Fibroblast of upper back skin (primary cell): ENCODE measurements around the gene TNFRSF9.
A peak's percentile ranks its signal among the peaks of the same experiment; 100 is the strongest.
"Not testable (repeated sequence)": the region's sequence is repeated elsewhere in the genome, so short reads cannot be mapped to it uniquely, and the experiment has no call there.

Experiments used
- DNase-seq: peaks from one replicate; pipeline ENCODE4 v3.0.0-alpha.2; 2013

Gene TNFRSF9

DNA sequence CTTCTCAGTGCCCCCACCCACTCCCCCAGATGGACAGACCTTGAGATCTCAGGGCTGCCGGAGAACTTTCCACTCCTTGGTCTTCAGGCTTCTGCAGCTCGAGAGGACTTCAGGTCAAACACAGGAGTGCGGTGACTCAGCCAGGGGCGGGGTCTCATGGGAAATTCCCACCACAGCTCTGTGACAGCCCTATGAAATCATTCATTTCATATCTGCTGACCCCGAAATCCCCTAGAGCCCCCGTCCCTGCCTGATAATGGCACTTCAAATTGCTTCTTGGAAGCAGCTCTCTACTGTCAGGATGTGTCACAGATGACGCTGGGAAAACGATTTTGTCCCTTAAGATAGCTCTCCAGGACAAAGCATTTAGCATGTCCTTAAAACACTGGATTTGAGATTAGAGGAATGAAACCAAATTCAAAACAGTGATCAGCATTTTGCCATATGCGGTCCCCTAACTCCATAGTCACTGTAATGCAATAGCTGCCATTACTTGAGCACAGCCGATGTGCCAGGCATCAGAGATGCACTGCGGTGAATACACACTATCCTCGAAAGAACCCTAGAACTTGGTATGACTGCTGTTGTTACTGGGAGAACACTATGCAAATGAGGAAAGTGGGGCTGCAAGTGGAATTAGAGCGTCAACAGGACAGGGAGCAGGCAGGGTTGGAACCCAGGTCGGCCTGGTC, at the start of gene TNFRSF9:
Gene TNFRSF9 (minus strand): TSS at position 95 of the 692 bp plus-strand sequence. CDS start 845 bp downstream, outside the sequence.
- peak; percentile 10 for DNase-seq

DNA sequence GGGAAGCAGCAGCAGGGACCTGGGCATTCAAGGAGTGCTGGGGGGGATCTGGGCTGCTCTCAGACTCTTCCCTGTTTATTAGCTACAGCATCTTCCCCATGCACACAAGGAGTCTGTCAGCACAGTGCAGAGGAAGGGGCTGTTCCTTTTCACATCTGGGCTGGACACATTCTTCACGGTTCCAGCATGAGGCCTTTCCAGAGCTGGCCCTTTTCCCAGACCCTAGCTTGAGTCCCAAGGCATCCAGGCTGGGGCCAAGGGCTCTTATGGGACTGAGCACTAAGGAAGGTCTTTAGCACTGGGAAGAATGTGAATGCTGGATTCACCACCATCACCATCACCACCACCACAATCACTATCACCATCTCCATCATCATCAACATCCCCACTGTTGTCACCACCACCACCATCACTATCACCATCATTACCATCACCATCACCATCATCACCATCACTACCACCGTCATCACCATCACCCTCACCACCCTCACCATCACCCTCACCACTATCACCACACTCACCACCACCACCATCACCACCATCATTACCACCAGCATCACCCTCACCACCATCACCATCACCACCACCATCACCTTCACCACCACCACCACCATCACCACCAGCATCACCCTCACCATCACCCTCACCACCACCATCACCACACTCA, 49.3 kb upstream of the TNFRSF9 start:
- peak; percentile 27 for DNase-seq

DNA sequence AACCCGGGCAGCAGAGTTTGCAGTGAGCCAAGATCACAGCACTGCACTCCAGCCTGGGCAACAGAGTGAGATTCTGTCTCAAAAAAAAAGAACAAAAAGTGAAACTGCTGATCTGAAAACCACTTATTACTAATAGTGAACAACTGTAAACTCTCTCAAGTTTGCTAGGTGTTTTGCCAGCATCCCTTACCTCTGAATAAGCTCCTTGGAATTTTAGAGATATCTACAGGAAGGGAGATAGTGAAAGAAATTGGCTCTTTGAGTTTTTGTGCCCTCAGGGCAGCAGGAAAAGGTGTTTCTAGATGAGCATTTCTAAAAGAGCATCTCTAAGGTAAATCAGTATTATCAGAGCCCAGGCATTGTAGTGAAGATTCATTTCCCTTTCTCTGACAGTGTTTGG, 47.9 kb upstream of the TNFRSF9 start:
- peak; percentile 12 for DNase-seq

DNA sequence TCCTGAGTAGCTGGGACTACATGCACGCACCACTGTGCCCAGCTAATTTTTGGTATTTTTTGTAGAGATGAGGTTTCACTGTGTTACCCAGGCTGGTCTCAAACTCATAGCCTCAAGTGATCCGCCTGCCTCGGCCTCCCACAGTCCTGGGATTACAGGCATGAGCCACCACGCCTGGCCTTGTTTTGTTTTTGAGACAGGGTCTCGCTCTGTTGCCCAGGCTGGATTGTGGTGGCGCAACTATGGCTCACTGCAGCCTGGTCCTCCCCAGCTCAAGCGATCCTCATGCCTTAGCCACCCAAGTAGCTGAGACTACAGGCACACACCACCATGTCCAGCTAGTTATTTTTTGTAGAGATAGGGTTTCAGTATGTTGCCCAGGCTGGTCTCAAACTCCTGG, 46.9 kb upstream of the TNFRSF9 start:
- no peak for DNase-seq

DNA sequence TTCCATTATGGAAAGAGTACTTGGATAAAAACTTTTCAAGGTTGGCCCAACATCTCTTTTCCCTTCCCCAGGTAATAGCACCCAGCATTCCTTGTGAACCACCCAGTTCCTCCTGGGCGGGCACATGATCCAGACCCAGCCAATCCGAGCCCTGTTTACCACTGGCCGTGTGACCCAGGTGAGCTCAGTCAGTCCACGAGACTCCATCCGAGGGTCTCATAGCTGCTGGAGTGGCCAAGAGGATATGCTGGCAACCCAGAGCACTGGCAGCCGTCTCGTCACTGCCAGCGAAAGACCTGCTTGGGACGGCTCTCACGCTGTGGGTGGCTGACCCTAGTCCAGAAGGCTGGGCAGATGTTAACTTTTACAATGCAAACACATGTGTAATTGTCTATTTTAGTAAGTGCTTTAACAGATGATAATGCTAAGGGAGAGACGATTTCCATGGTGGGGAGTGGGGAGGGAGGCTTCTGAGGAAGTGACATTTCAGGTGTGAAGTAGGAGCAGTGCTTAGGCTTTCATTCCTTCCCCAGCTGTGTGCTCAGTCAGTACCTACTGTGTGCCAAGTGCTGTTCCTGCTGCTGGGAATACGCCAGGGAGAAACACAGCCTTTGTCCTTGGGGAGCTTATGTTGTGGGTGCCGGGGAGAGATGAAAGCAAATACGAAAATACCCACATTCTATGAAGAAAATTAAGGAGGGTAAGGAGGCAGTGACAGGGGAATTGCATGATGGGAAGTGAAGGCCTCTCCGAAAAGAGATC, 45.4 kb upstream of the TNFRSF9 start:
- no peak for DNase-seq

DNA sequence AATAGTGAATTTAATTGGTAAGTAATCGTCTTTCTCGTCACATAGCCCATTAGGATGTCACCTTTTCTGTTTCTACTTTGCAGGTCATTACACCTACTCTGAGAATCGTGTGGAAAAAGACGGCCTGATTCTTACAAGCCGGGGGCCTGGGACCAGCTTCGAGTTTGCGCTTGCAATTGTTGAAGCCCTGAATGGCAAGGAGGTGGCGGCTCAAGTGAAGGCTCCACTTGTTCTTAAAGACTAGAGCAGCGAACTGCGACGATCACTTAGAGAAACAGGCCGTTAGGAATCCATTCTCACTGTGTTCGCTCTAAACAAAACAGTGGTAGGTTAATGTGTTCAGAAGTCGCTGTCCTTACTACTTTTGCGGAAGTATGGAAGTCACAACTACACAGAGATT, 44.2 kb upstream of the TNFRSF9 start:
- no peak for DNase-seq

DNA sequence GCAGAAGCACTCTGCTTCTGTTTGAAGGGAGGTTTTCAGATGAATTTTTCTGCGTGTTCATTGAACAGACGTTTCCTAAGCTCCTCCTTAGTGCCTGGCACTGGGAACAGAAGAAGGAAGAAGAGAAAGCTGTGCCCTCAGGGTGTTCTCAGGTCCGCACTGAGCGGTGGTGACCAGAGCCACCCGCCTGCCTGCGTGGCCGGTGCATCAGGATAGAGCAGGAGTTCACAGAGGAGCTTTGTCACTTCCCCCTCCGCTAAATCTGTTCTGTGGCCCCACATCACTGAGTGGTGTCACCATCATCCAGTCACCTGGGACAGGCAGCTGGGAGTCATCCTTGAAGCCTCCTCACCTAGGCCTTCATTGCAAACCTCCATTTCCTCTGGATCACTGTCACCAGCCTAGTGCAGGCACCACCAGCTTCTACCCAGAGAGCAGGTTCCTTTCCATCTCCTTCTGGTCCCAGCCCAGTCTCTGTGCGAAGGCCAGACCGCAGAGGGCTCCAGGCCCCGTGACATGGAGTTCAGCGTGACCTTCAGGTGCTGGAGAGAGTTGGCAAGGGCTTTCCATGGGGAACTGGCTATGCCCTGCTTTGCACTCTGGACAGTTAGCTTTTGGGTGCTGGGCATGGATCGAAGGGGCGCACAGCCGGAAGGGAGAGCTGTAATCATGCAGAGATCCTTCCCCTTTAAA, 42.6 kb upstream of the TNFRSF9 start:
- no peak for DNase-seq

DNA sequence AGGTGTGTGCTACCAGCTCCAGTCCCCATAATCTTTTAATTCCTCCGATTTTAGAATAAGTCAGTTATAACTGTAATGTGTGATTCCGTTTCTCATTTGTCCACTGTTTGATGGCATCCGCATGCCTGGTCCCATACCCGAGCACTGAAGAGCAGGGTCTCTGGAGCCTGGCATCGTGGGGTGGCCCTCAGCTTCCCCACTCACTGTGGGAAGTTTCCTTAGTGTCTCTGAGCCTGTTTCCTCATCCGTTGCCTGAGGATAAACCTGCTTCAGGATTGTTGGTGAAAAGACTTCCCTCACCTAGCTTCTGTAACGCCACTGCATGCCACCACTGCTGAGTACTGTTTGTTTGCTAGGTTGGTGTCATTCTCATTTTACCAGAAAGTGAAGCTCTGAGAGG, 40.3 kb upstream of the TNFRSF9 start:
- DNase-seq = no peak

DNA sequence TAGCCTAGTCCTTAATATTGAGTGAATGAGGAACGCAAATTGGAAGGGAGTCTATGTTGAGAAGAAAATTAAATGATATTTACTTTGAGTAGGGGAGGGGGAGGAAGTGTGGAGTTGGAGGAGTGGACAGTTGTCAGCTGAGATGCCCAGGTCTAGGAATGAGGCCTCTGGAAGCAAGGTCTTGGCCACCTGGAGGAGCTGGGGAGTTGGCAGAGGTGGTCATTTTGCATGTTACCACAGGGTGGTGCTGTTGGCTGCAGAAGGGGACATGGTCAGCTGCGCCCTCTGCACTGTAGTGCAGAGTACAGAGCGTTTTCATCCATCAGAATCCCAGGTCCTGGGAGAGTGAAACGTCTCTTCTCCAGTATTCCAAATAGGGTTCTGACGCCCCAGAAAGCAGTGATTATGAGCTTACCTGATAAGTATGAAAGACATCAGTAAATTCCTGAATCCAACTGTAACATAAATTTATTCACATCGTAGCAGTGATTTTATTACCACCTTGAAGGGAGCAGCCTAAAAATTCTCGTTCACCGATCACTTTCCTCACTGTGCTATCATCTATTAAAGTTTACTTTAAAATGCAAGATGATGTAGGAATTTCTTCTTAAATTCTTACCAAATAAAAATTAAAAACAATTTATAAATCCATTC, 34.7 kb upstream of the TNFRSF9 start:
- peak; percentile 67 for DNase-seq

DNA sequence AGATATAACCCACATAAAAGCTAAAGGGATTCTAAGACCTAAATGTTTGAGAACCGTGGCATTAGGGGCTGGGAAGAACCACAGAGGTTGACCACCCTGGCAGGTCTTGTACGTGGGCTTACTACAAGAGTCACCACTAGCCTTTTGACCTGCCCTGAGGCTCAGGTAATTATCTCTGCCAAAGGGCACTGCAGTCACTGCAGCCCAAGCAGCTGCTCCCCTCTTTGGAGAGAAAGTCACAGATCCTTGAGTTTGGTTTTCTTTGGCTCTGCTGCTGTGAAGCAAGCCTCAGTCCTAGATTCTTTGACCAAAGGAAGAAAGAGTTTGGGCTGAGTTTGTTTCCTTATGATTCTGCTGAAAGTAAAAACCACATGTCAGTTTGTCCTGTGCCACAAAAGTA, 32.4 kb upstream of the TNFRSF9 start:
- DNase-seq = no peak

DNA sequence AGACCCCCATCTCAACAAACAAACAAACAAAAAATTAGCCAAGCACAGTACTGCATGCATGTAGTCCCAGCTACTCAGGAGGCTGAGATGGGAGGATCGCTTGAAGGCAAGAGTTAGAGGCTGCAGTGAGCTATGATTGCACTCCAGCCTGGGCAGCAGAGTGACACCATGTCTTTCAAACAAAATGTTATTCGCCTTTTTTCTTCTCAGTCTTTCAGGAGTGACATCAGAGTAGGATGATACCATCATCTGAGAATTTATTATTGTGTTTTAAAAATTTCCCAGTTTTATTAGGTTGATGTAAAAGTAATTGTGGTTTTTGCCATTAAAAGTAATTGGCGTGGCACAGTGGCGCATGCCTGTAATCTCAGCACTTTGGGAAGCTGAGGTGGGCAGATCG, 31.6 kb upstream of the TNFRSF9 start:
- DNase-seq = no peak

DNA sequence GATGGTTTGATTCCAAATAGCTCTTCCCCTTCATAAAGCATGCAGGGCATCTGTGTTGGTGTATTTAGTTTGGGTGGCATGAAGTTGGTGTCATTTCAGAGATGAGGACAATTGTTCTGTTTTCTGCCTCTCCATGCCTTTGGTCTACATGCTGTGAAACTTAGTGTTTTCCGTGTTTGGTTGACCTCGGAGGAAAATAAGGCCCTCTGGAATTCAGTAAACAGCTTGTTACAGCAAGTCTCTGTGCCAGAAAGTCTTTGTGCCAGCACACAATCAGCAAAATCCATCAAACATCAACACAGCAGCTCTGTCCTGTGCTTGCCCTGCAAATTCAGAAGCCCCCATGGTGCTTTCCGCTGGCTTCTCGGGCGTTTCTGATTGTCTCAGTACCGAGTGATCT, 30.4 kb upstream of the TNFRSF9 start:
- no peak for DNase-seq

DNA sequence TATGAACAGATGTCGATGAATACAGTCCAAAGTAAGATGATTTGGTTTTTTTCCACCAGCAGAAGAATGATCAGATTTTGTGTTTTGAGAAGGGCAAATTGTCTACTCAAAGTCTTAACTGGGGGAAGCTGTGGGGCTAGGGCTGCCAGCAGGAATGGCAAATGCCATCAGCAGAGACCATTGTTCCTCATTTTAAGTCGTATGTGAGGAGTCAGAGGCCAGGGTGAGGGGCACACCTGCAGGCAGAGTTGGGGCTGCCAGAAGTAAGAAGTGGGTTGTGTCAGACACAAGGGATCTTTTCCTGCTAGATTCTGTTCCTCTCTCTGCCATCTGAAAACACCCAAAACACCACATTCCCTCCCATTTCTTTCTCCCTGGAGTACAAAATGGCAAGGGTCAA, 29.6 kb upstream of the TNFRSF9 start:
- DNase-seq = no peak

DNA sequence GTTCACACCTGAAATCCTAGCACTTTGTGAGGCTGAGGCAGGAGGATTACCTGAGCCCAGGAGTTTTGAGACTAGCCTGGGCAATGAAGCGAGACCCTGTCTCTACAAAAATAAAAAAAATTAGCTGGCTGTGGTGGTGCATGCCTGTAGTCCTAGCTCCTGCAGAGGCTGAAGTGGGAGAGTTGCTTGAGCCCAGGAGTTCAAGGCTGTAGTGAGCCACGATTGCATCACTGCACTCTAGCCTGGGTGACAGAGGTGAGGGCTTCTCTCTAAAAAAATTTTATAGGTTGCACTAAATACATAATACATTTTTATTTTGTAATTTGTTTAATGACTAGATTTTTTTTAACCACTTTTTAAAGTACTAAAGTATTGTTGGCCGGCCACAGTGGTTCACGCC, 27.0 kb upstream of the TNFRSF9 start:
- DNase-seq = no peak

DNA sequence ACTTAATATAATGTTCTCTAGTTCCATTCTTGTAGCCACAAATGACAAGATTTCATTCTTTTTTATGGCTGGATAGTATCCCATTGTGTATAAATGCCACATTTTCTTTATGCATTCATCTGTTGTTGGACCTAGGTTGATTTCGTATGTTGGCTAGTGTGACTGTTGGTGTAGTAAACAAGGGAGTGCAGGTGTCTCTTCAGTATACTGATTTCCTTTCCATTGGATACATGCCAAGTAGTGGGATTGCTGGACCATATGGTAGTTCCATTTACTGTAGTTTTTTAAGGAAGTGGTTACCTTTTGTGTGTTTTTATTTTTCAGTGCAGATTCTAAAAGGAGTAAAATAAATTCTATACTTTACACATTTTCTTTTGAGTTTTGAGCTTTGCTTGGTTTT, 26.6 kb upstream of the TNFRSF9 start:
- DNase-seq = no peak

DNA sequence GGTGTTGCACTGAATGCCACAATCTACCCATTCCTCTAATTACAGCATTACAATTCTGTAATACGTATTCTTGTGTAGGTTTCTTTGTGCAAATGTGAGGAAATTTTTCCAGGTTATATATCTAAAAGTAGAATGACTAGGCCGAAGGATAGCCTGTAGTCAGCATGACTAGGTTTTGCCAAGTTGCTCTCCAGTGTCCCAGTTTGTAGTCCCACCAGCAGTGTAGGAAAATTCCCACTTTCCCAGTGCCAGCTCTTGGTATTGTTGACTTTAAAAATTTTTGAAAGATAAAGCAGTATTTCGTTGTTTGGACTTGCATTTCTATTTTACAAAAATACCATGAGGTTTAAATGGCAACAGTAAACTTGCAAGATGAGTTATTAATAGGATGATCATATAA, 23.8 kb upstream of the TNFRSF9 start:
- no peak for DNase-seq

DNA sequence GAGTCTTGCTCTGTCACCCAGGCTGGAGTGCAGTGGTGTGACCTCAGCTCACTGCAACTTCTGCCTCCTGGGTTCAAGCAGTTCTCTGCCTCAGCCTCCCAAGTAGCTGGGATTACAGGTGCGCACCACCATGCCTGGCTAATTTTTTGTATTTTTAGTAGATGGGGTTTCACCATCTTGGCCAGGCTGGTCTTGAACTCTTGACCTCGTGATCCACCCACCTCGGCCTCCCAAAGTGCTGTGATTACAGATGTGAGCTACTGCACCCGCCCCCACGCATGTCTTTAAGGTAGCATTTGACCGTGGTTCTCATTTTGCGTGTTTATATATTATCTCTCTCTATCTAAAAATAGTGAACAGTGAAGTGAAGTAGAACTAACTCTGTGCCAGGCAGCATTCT, 23.2 kb upstream of the TNFRSF9 start:
- not testable (repeated sequence) for DNase-seq

DNA sequence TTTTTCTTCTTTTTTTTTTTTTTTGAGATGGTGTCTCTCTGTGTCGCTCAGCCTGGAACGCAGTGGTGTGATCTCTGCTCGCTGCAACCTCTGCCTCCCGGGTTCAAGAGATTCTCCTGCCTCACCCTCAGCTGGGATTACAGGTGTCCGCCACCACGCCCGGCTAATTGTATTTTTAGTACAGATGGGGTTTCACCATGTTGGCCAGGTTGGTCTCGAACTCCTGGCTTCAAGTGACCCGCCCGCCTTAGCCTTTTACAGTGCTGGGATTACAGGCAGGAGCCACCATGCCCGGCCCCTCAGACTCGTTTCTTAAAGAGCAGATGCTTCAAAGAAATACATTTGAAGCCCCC, 22.7 kb upstream of the TNFRSF9 start:
- not testable (repeated sequence) for DNase-seq

DNA sequence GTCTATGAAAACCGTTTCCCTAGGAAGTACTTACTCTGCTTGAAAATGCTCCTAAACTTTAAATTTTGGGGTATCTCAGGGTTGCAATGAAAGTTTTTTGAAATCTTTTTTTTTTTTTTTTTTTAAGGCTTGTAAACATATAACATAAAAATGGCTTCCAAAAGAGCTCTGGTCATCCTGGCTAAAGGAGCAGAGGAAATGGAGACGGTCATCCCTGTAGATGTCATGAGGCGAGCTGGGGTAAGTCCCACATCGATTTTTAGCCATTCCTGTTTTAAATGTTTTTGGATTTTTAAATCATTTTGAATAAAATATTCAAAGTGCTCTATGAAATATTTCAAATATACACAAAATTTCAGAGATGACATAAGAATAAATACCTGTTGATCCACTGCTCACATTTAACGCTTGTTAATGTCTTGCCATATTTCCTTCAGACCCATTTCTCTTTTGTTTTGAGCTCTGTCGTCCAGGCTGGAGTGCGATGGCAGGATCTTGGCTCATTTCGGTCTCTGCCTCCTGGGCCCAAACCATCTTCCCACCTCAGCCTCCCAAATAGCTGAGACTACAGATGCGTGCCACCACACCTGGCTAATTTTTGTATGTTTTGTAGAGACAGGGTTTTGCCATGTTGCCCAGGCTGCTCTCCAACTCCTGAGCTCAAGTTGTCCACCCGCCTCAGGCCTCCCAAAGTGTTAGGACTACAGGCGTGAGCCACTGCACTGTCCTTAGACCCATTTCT, 22.2 kb upstream of the TNFRSF9 start:
- DNase-seq = no peak

DNA sequence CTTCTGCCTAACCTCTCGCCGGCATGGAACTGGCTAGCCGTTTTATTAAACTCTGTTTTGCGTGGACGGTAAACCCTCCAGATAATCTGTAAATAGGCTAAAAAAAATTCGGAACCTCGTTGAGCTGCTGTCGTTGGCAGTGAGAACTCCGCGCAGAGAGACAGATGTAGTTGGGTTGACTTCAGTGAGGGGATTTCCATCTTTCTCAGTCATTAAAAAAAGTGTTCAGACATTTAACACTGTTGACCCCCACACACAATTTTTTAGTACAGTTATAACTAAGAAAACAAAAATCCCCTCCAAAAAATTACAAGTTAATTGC, 21.3 kb upstream of the TNFRSF9 start:
- no peak for DNase-seq

DNA sequence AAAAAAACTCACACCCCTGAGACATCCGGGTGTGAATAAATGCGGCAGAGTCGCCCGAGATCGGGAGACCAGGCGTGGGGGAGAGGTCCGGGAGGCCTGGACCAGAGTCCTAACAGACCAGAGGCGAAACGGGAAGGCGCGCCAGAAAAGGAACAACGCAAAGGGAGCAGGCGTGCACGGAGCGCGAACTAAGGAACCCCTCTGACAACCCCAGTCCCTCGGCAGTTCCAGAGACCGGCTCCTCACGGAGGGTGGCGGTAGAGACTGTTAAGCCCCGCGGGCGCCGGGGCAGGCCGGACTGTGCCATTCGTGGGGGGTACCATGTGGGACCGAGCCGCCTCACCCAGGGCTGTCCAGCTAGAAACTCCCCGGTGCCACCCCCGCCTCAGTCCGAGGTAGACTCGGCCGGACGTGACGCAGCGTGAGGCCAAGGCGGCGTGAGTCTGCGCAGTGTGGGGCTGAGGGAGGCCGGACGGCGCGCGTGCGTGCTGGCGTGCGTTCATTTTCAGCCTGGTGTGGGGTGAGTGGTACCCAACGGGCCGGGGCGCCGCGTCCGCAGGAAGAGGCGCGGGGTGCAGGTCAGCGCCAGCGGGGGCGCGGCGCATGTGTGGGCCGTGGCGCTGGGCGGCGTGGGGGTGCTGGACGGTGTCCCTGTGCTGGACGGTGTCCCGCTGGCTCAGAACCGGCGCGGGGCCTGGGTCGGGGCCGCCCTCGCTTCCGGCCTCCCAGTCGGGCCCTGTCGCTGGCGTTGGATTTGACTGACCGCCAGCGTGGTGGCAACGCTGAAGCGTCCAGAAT, 20.8 kb upstream of the TNFRSF9 start, which contains the start of gene PARK7:
Gene PARK7 (plus strand): TSS at position 496 of the 798 bp plus-strand sequence. CDS start 1,075 bp downstream, outside the sequence.
- DNase-seq = peak; percentile 99

DNA sequence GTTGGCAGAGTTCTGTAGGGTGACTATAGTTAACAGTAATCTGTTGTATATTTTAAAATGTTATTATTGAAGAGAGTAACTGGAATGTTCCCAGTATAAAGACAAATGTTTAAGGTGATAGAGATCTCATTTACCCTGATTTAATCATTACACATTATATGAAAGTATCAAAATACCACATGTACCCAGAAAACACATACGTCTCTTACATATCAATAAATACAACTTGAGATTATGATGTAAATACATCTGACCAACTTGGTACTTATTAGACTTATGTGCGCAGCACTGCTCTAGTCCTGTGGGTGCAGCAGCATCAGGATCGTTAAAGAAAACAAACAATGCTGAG, 20.2 kb upstream of the TNFRSF9 start:
- no peak for DNase-seq
